ENCODE measurements around the gene GRK5.

Gene GRK5

GRCh38 chr10:119406137-119406536 lies 198.8 kb downstream of the GRK5 start:
- Histone ChIP-seq H3K27ac (ENCODE audit: low read depth, low read length) (no peak overlapping the region), H3K36me3 (ENCODE audit: control insufficient read depth, low read length) (no peaks in the 10 kb centered on the region), H3K79me2 (ENCODE audit: control insufficient read depth, low read length) (no peaks in the 10 kb centered on the region), H4K20me1 (ENCODE audit: control insufficient read depth, insufficient read depth, low read depth, low read length) (no peaks in the 10 kb centered on the region), H3F3A (ENCODE audit: control insufficient read depth, insufficient read depth) (0 out of 2 replicates have a peak, but pooled peaks cover 3% of the 10 kb centered on the region), H3K4me1 (ENCODE audit: control insufficient read depth, low read length) (peaks cover 12% of the 10 kb centered on the region), H3K4me2 (ENCODE audit: low read length) (no peak overlapping the region), H3K27me3 (ENCODE audit: control insufficient read depth, low read length) (no peaks in the 10 kb centered on the region), H3K9me2 (replicated peaks; ENCODE audit: control insufficient read depth, low read length) (no peaks in the 10 kb centered on the region), H3K4me3 (ENCODE audit: low read length) (no peak overlapping the region), H3K9me3 (ENCODE audit: control insufficient read depth, insufficient read depth, low read length) (no peaks in the 10 kb centered on the region)
- TF ChIP-seq CTCF (IDR thresholded peaks at IDR 0.05; ENCODE audit: low read depth, low read length, poor library complexity, severe bottlenecking) (no peak), EZH2phosphoT487 (IDR thresholded peaks at IDR 0.05; ENCODE audit: borderline replicate concordance, low read length) (no peak)

GRCh38 chr10:119406601-119407253 lies 199.4 kb downstream of the GRK5 start:
- H3K36me3 ChIP-seq (ENCODE audit: control insufficient read depth, low read length): no peaks in the 10 kb centered on the region
- no peak overlapping the region for H3K4me3 ChIP-seq (ENCODE audit: low read length)
- no peaks in the 10 kb centered on the region for H3K27me3 ChIP-seq (ENCODE audit: control insufficient read depth, low read length)
- no peaks in the 10 kb centered on the region for H4K20me1 ChIP-seq (ENCODE audit: control insufficient read depth, insufficient read depth, low read depth, low read length)
- 0 out of 2 replicates have a peak overlapping the region, but pooled peaks have one; percentile 6 for H3K4me2 ChIP-seq (ENCODE audit: low read length)
- no peaks in the 10 kb centered on the region for H3K9me2 ChIP-seq (replicated peaks; ENCODE audit: control insufficient read depth, low read length)
- no peaks in the 10 kb centered on the region for H3K79me2 ChIP-seq (ENCODE audit: control insufficient read depth, low read length)
- no peaks in the 10 kb centered on the region for H3K9me3 ChIP-seq (ENCODE audit: control insufficient read depth, insufficient read depth, low read length)
- H3K4me1 ChIP-seq (ENCODE audit: control insufficient read depth, low read length): peaks cover 12% of the 10 kb centered on the region
- H3F3A ChIP-seq (ENCODE audit: control insufficient read depth, insufficient read depth): 0 out of 2 replicates have a peak, but pooled peaks cover 3% of the 10 kb centered on the region
- TF ChIP-seq EZH2phosphoT487 (IDR thresholded peaks at IDR 0.05; ENCODE audit: borderline replicate concordance, low read length): no peak
- TF ChIP-seq CTCF (IDR thresholded peaks at IDR 0.05; ENCODE audit: low read depth, low read length, poor library complexity, severe bottlenecking): no peak
- H3K27ac ChIP-seq (ENCODE audit: low read depth, low read length): no peak overlapping the region

GRCh38 chr10:119407254-119407777 lies 199.9 kb downstream of the GRK5 start:
- Histone ChIP-seq H3K79me2 (ENCODE audit: control insufficient read depth, low read length) (no peaks in the 10 kb centered on the region), H3K27me3 (ENCODE audit: control insufficient read depth, low read length) (no peaks in the 10 kb centered on the region), H3K9me3 (ENCODE audit: control insufficient read depth, insufficient read depth, low read length) (no peaks in the 10 kb centered on the region), H3K27ac (ENCODE audit: low read depth, low read length) (no peak overlapping the region), H3F3A (ENCODE audit: control insufficient read depth, insufficient read depth) (0 out of 2 replicates have a peak, but pooled peaks cover 3% of the 10 kb centered on the region), H3K4me1 (ENCODE audit: control insufficient read depth, low read length) (peaks cover 12% of the 10 kb centered on the region), H3K9me2 (replicated peaks; ENCODE audit: control insufficient read depth, low read length) (no peaks in the 10 kb centered on the region), H3K36me3 (ENCODE audit: control insufficient read depth, low read length) (no peaks in the 10 kb centered on the region), H3K4me2 (ENCODE audit: low read length) (0 out of 2 replicates have a peak overlapping the region, but pooled peaks have one; percentile 6), H4K20me1 (ENCODE audit: control insufficient read depth, insufficient read depth, low read depth, low read length) (no peaks in the 10 kb centered on the region), H3K4me3 (ENCODE audit: low read length) (no peak overlapping the region)
- TF ChIP-seq EZH2phosphoT487 (IDR thresholded peaks at IDR 0.05; ENCODE audit: borderline replicate concordance, low read length) (no peak), CTCF (IDR thresholded peaks at IDR 0.05; ENCODE audit: low read depth, low read length, poor library complexity, severe bottlenecking) (no peak)
